Astrocyte (in vitro differentiated cells and primary cell): ENCODE results near the gene S100A6.

ENCODE experiments used
- CTCF ChIP-seq: IDR thresholded peaks from 2 replicates; pipeline ENCODE4 v1.5.1; 2011; ENCODE audit warnings: low read depth, mild to moderate bottlenecking, inconsistent platforms, low read length, moderate library complexity; ENCODE audit not compliant: insufficient read depth
- EZH2 ChIP-seq: IDR thresholded peaks from 2 replicates; pipeline ENCODE4 v1.6.1; 2012; ENCODE audit warnings: mild to moderate bottlenecking, low read length, inconsistent platforms; ENCODE audit not compliant: insufficient read depth

- TF ChIP-seq CTCF (no peak), EZH2 (no peak)
These were observed 14.6 kb upstream of the S100A6 start for GRCh38 chr1:153550398-153550758.
